ENCODE data around the gene MCC.

- TF ChIP-seq, protein P1, sequence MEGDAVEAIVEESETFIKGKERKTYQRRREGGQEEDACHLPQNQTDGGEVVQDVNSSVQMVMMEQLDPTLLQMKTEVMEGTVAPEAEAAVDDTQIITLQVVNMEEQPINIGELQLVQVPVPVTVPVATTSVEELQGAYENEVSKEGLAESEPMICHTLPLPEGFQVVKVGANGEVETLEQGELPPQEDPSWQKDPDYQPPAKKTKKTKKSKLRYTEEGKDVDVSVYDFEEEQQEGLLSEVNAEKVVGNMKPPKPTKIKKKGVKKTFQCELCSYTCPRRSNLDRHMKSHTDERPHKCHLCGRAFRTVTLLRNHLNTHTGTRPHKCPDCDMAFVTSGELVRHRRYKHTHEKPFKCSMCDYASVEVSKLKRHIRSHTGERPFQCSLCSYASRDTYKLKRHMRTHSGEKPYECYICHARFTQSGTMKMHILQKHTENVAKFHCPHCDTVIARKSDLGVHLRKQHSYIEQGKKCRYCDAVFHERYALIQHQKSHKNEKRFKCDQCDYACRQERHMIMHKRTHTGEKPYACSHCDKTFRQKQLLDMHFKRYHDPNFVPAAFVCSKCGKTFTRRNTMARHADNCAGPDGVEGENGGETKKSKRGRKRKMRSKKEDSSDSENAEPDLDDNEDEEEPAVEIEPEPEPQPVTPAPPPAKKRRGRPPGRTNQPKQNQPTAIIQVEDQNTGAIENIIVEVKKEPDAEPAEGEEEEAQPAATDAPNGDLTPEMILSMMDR (conservative IDR thresholded peaks at IDR 0.05; ENCODE audit: low read length) = no peak
- TF ChIP-seq EZH2phosphoT487 (IDR thresholded peaks at IDR 0.05; ENCODE audit: borderline replicate concordance, low read depth, low read length) = no peak
These were observed 398.5 kb downstream of the MCC start for GRCh38 chr5:113089653-113090335.
